Uterus (tissue), 2 donors: ENCODE results near the gene DEPDC4.

ENCODE experiments used
- CTCF ChIP-seq, 4 experiments: fragments of 200-600 bp in 2 of 4; fragments of 450-650 bp in 2 of 4; sonication (generic) in 2 of 4; IDR thresholded peaks; one replicate each; pipeline ENCODE4 v1.5.1; 2016 to 2019; ENCODE audit warnings: antibody characterized with exemption in 4 of 4, mild to moderate bottlenecking in 2 of 4, moderate library complexity in 1 of 4
- POLR2A ChIP-seq, 2 donors: fragments of 450-650 bp; IDR thresholded peaks; one replicate each; pipeline ENCODE4 v1.6.1; 2016; ENCODE audit warnings: antibody characterized with exemption in 2 of 2, mild to moderate bottlenecking in 1 of 2, moderate library complexity in 1 of 2

DNA sequence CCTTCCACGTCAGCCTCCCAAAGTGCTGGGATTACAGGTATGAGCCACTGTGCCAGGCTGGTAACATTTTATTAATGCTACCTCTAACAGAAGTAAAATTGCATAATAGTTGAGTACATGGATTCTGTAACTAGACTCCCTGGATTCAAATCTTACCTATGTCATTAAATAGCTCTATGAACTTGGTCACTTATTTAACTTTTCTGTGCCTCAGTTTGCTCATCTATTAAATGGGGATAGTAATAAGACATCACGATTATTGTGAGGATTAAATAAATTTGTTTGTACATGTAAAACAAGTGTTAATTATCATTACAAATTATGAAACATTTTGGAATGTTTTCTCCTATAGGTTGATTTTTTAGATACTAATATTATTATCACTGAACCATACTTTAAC is 59.6 kb downstream of the DEPDC4 start:
- no peak for TF ChIP-seq CTCF (IDR thresholded peaks at IDR 0.05)
- TF ChIP-seq POLR2A (IDR thresholded peaks at IDR 0.05) = no peak
